ENCODE data around the gene ZXDC.

ZXDC gene

GRCh38 chr3:126422571-126423091 is 53.1 kb downstream of the ZXDC start:
- FAIRE-seq, result no peak
- TF ChIP-seq POLR2AphosphoS5 (IDR thresholded peaks at IDR 0.05; ENCODE audit: low read depth, low read length), result no peak
- DNase-seq (ENCODE audit: insufficient read length, low spot score), result no peak

- no peak for FAIRE-seq
- TF ChIP-seq POU2F2 (IDR thresholded peaks at IDR 0.05; ENCODE audit: low read depth, low read length), result no peak
- no peak for TF ChIP-seq POLR2AphosphoS5 (IDR thresholded peaks at IDR 0.05; ENCODE audit: low read depth, low read length)
- TF ChIP-seq POLR2A (IDR thresholded peaks at IDR 0.05; ENCODE audit: low read depth, low read length), result no peak
- TF ChIP-seq PAX5 (IDR thresholded peaks at IDR 0.05; ENCODE audit: insufficient read depth, low read length, severe bottlenecking), result no peak
- TF ChIP-seq TAF1 (IDR thresholded peaks at IDR 0.05; ENCODE audit: low read depth, low read length), result no peak
- TF ChIP-seq SPI1 (IDR thresholded peaks at IDR 0.05; ENCODE audit: low read depth, low read length), result no peak
Observed at GRCh38 chr3:126422121-126422520, 53.6 kb downstream of the ZXDC start.

GRCh38 chr3:126421573-126422119 is 54.0 kb downstream of the ZXDC start:
- DNase-seq (ENCODE audit: insufficient read length, low spot score) (no peak), FAIRE-seq (no peak)
- TF ChIP-seq POLR2AphosphoS5 (IDR thresholded peaks at IDR 0.05; ENCODE audit: low read depth, low read length) (no peak), POLR2A (IDR thresholded peaks at IDR 0.05; ENCODE audit: low read depth, low read length) (no peak), POU2F2 (IDR thresholded peaks at IDR 0.05; ENCODE audit: low read depth, low read length) (no peak), SPI1 (IDR thresholded peaks at IDR 0.05; ENCODE audit: low read depth, low read length) (no peak), TAF1 (IDR thresholded peaks at IDR 0.05; ENCODE audit: low read depth, low read length) (no peak), PAX5 (IDR thresholded peaks at IDR 0.05; ENCODE audit: insufficient read depth, low read length, severe bottlenecking) (no peak)

More at GRCh38 chr3:126422121-126422520, 53.6 kb downstream of the ZXDC start:
- DNase-seq (ENCODE audit: insufficient read length, low spot score), result no peak

- no peak for TF ChIP-seq POLR2A (IDR thresholded peaks at IDR 0.05; ENCODE audit: low read depth, low read length)
- TF ChIP-seq POU2F2 (IDR thresholded peaks at IDR 0.05; ENCODE audit: low read depth, low read length), result no peak
- no peak for DNase-seq (ENCODE audit: insufficient read length, low spot score)
- no peak for FAIRE-seq
Observed at GRCh38 chr3:126419886-126420786, 55.6 kb downstream of the ZXDC start.

GRCh38 chr3:126419151-126419703 is 56.5 kb downstream of the ZXDC start:
- DNase-seq (ENCODE audit: insufficient read length, low spot score) (no peak), FAIRE-seq (no peak)
- no peak for TF ChIP-seq TAF1 (IDR thresholded peaks at IDR 0.05; ENCODE audit: low read depth, low read length)
- no peak for TF ChIP-seq PAX5 (IDR thresholded peaks at IDR 0.05; ENCODE audit: insufficient read depth, low read length, severe bottlenecking)
- no peak for TF ChIP-seq POU2F2 (IDR thresholded peaks at IDR 0.05; ENCODE audit: low read depth, low read length)
- no peak for TF ChIP-seq SPI1 (IDR thresholded peaks at IDR 0.05; ENCODE audit: low read depth, low read length)
- TF ChIP-seq POLR2AphosphoS5 (IDR thresholded peaks at IDR 0.05; ENCODE audit: low read depth, low read length), result no peak
- no peak for TF ChIP-seq POLR2A (IDR thresholded peaks at IDR 0.05; ENCODE audit: low read depth, low read length)

- FAIRE-seq, result no peak
- TF ChIP-seq POU2F2 (IDR thresholded peaks at IDR 0.05; ENCODE audit: low read depth, low read length), result no peak
- TF ChIP-seq POLR2AphosphoS5 (IDR thresholded peaks at IDR 0.05; ENCODE audit: low read depth, low read length), result no peak
- no peak for TF ChIP-seq TAF1 (IDR thresholded peaks at IDR 0.05; ENCODE audit: low read depth, low read length)
- no peak for TF ChIP-seq POLR2A (IDR thresholded peaks at IDR 0.05; ENCODE audit: low read depth, low read length)
- TF ChIP-seq PAX5 (IDR thresholded peaks at IDR 0.05; ENCODE audit: insufficient read depth, low read length, severe bottlenecking), result no peak
- TF ChIP-seq SPI1 (IDR thresholded peaks at IDR 0.05; ENCODE audit: low read depth, low read length), result no peak
- DNase-seq (ENCODE audit: insufficient read length, low spot score), result no peak
Observed at GRCh38 chr3:126418661-126419131, 57.0 kb downstream of the ZXDC start.

GRCh38 chr3:126417981-126418530 is 57.6 kb downstream of the ZXDC start:
- no peak for DNase-seq (ENCODE audit: insufficient read length, low spot score)
- TF ChIP-seq TAF1 (IDR thresholded peaks at IDR 0.05; ENCODE audit: low read depth, low read length) (no peak), POLR2AphosphoS5 (IDR thresholded peaks at IDR 0.05; ENCODE audit: low read depth, low read length) (no peak), POU2F2 (IDR thresholded peaks at IDR 0.05; ENCODE audit: low read depth, low read length) (no peak), SPI1 (IDR thresholded peaks at IDR 0.05; ENCODE audit: low read depth, low read length) (no peak), PAX5 (IDR thresholded peaks at IDR 0.05; ENCODE audit: insufficient read depth, low read length, severe bottlenecking) (no peak), POLR2A (IDR thresholded peaks at IDR 0.05; ENCODE audit: low read depth, low read length) (no peak)
- FAIRE-seq, result no peak

GRCh38 chr3:126417515-126417914 is 58.2 kb downstream of the ZXDC start:
- TF ChIP-seq POLR2A (IDR thresholded peaks at IDR 0.05; ENCODE audit: low read depth, low read length), result no peak
- TF ChIP-seq SPI1 (IDR thresholded peaks at IDR 0.05; ENCODE audit: low read depth, low read length), result no peak
- TF ChIP-seq POLR2AphosphoS5 (IDR thresholded peaks at IDR 0.05; ENCODE audit: low read depth, low read length), result no peak
- no peak for TF ChIP-seq PAX5 (IDR thresholded peaks at IDR 0.05; ENCODE audit: insufficient read depth, low read length, severe bottlenecking)
- TF ChIP-seq POU2F2 (IDR thresholded peaks at IDR 0.05; ENCODE audit: low read depth, low read length), result no peak
- no peak for TF ChIP-seq TAF1 (IDR thresholded peaks at IDR 0.05; ENCODE audit: low read depth, low read length)
- DNase-seq (ENCODE audit: insufficient read length, low spot score) (no peak), FAIRE-seq (no peak)

DNA sequence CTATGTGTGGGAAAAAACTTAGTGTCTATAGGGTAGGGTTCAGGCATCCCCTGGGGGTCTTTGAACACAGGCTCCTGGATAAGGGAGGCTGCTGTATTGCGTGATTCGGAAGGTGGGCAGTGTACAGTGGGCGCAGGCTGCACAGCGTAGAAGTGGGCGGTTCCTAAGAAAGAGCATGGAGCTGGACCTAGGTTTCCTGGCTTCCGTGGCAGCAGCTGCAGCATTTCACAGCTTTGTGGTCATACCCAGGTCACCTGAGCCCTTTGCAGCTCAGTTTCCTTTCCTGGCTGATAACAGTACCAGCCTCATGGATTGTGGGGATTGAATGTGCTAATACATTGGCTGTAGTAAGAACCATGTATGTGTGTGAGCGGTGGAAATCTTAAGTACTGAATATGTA is 58.7 kb downstream of the ZXDC start:
- DNase-seq (ENCODE audit: insufficient read length, low spot score), result no peak
- TF ChIP-seq POLR2AphosphoS5 (IDR thresholded peaks at IDR 0.05; ENCODE audit: low read depth, low read length) (no peak), PAX5 (IDR thresholded peaks at IDR 0.05; ENCODE audit: insufficient read depth, low read length, severe bottlenecking) (no peak), SPI1 (IDR thresholded peaks at IDR 0.05; ENCODE audit: low read depth, low read length) (no peak), TAF1 (IDR thresholded peaks at IDR 0.05; ENCODE audit: low read depth, low read length) (no peak), POLR2A (IDR thresholded peaks at IDR 0.05; ENCODE audit: low read depth, low read length) (no peak), POU2F2 (IDR thresholded peaks at IDR 0.05; ENCODE audit: low read depth, low read length) (no peak)
- FAIRE-seq, result no peak

Measured in GM12891 (cell line).